AG09309 (cell line): ENCODE measurements around the gene ANGPTL8.

Experiments used
- DNase-seq: peaks from one replicate; pipeline ENCODE4 v3.0.0-alpha.2; 2010; ENCODE audit warnings: low read depth
- H3K4me3 ChIP-seq: 2 replicates; pipeline ENCODE4 v1.5.1; 2011; ENCODE audit warnings: mild to moderate bottlenecking, low read depth, low read length, moderate library complexity; ENCODE audit not compliant: control insufficient read depth
- TF ChIP-seq, protein P1 (sequence below): IDR thresholded peaks from 2 replicates; pipeline ENCODE4 v1.5.1; 2011; ENCODE audit warnings: mild to moderate bottlenecking, low read depth, low read length, inconsistent platforms; ENCODE audit not compliant: insufficient read depth, control insufficient read depth; ENCODE audit errors: missing control alignments

The ANGPTL8 gene

DNA sequence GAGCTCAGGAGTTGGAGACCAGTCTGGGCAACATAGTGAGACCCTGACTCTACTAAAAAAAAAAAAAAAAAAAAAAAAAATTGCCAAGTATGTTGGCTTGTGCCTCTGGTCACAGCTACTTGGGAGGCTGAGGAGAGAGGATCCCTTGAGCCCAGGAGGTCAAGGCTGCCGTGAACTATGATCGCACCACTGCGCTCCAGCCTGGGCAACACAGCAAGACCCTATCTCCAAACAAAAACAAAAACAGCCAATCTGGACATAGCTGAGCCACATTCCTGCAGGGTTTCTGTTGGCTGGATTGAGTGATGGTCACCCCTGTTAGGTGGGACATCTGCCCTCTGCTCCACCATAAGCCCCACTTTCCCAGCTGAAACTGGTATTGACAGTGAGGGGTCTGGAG, 13.6 kb upstream of the ANGPTL8 start:
- TF ChIP-seq, protein P1, sequence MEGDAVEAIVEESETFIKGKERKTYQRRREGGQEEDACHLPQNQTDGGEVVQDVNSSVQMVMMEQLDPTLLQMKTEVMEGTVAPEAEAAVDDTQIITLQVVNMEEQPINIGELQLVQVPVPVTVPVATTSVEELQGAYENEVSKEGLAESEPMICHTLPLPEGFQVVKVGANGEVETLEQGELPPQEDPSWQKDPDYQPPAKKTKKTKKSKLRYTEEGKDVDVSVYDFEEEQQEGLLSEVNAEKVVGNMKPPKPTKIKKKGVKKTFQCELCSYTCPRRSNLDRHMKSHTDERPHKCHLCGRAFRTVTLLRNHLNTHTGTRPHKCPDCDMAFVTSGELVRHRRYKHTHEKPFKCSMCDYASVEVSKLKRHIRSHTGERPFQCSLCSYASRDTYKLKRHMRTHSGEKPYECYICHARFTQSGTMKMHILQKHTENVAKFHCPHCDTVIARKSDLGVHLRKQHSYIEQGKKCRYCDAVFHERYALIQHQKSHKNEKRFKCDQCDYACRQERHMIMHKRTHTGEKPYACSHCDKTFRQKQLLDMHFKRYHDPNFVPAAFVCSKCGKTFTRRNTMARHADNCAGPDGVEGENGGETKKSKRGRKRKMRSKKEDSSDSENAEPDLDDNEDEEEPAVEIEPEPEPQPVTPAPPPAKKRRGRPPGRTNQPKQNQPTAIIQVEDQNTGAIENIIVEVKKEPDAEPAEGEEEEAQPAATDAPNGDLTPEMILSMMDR = no peak
- H3K4me3 ChIP-seq = no peak overlapping the region
- DNase-seq = no peak

DNA sequence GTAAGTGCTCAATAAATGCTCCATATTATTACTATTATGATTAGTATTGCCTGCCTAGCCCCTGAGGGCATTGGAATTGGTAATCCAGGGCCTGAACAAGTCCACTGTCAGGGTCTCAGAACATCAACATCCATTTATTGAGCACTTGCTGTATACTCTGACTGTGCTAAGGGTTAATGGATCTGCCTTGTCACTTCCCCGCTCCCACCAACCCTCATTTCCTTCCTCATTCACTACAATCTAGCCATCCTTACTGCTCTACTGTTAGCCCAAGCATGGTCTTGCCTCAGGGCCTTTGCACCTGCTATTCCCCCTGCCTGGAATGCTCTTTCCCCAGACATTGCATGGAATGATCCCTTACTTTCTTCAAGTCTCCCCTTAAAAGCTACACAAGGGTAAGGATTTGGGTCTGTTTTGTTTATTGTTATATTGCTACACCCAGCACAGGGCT, 12.7 kb upstream of the ANGPTL8 start:
- no peak for DNase-seq
- TF ChIP-seq, protein P1 = no peak
- H3K4me3 ChIP-seq = no peak overlapping the region

DNA sequence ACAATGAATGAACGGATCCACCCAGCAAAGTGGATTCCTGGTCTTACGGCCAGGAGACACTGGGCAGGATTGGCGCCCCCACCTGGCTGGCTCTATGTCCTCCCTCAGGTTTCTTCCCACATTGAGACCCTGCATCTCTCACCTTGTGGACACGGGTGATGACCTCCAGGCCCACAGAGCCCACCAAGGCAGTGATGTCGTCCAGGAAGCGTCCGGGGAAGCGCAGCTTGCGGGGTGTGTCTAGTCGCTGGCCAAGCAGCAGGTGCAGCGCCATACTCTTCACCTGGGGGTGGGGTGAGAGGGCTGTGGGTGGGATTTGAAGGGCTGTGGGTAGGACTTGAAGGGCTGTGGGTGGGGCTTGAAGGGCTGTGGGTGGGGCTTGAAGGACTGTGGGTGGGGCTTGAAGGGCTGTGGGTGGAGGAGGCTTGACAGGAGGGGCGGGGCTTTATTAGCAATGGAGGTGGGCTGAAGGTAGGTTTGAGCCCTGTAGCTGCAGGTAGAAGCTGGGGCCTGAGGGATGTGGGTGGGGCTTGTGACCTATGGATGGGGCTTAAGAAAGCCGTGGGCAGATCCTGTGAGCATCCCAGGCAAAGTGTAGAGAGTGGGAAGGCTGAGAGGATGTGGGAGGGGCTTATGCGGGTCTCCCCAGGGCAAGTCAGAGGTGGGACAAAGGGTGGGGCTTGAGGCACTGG, 12.1 kb upstream of the ANGPTL8 start:
- DNase-seq = no peak
- no peak overlapping the region for H3K4me3 ChIP-seq
- TF ChIP-seq, protein P1 = no peak

DNA sequence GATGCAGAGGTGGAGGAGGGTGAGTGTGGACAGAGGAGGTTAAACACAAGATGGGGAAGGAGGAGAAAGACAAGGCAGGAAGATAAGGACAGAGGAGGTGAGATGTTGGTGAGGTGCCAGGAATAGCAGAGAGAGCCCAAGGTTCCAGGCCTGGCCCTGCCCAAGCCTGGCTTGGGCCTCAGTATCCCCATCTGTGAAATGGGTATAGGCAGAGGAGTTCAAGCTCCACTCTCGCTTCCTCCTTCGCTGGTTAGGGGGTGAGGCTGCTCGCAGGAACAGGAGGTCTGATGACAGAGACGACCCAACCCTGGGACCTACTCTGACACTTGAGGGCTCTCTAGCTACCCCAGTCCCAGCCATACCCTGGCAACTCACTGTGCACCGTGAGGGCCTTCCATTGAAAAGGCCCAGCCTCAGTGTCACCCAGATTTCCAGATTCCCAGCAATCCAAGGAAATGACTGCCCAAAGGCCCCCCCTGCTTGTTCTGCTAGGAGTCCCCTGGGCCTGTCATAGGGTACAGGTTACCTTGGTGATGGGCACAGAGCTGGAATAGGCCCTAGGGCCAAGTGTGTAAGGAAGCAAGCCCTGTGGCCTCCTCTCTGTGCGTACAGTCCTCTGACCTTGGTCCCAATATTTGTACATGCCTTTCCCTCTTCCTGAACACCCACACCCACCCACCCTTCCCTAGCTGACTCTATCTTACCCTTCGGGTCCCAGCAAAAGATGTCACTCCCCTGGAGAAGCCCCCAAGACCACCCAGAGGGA, 8.6 kb upstream of the ANGPTL8 start:
- H3K4me3 ChIP-seq = no peak overlapping the region
- no peak for DNase-seq
- TF ChIP-seq, protein P1 = no peak

DNA sequence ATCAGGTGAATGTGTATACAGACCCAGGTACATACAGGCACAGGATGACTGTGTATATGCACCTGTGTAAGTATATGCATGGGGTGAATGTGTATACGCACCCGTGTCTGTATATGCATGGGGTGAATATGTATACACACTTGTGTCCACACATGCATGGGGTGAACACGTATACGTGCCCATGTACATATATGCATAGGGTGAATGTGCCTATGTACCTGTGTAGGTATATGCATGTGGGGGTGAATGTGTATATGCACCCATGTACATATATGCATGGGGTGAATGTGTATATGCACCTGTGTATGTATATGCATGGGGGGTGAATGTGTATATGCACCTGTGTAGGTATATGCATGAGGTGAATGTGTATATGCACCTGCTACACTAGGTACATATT, 6.9 kb upstream of the ANGPTL8 start:
- DNase-seq = no peak
- H3K4me3 ChIP-seq = no peak overlapping the region
- TF ChIP-seq, protein P1 = no peak

DNA sequence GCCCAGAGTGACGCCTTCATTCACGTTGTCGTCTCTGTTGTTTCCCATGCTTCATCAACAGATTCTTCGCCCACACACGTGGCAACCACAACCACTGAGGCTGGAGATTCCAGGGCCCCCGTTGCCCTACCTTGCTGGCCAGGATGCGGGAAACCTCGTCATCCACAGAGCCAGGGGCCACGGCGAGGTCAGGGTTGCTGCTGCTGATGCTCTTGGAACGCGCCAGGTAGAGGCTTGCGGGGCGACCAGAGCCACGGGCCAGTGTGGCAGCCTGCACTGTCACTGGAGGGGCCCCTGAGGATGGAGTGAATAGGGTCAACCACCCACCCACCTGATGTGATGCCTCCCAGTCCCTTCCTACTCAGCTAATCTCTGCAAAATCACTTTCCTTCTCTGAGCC, 6.3 kb upstream of the ANGPTL8 start:
- no peak for DNase-seq
- H3K4me3 ChIP-seq = no peak overlapping the region
- TF ChIP-seq, protein P1 = no peak
